HG02840 (cell line): ENCODE measurements around the gene NPAS2.

ENCODE experiments used
- ATAC-seq: cut with Tn5 transposase; IDR thresholded peaks from one replicate; pipeline ENCODE4 v1.9.1; 2021; ENCODE audit warnings: mild to moderate bottlenecking, moderate library complexity, moderate number of reproducible peaks; ENCODE audit not compliant: unreplicated experiment, low FRiP score

Gene NPAS2

GRCh38 chr2:101027852-101028251, 207.9 kb downstream of the NPAS2 start:
- ATAC-seq, result no peak

GRCh38 chr2:101030866-101031554, 211.1 kb downstream of the NPAS2 start:
- ATAC-seq, result no peak

DNA sequence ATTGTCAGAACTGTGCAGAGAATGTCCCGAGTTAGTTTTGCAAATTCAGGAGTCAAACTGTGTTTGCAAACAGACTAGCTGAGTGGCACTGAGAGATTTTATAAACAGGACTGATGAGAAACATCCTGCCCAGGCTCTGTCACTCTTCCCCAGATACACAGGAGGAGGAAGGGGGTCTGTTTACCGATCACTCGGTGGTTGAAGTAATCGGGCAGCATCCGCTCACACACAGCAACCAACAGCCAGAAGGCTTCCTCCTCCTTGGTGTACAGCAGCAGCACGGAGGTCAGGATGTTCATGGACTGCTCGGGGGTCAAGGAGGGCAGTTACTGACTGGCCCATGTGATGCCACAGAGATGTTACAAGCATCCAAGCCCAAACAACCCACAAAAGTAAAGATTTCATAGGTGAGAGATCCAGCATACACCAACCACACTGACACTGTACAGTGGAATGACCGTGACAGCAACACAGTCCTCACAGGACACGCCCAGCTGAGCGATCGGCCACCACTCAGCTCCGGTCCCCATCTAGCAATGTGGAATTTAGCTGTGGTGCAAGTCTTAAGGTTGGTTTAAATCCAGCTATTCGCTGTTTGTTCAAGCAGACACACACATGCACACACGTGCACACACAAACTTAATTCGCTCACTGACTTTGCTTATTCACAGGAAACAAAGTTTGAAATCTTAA, 212.3 kb downstream of the NPAS2 start:
- no peak for ATAC-seq

DNA sequence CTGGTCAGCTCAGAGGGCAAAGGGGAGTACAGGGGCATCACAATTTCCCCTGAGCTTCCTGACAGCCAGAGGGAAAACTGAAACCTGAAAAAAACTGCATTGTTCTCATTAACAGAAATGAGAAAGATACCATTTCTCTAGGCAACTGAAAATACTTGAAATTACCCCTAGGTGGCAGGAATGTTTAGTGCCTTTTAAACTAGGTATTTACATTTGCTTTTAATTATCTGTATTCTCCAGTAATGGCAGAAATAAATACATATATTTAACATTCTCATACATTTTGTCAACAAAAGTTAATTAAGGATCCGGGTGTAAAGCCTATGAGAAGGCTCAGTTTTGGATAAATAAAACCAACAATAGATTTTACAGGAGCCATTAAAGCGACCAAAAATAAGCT, 216.6 kb downstream of the NPAS2 start:
- no peak for ATAC-seq

DNA sequence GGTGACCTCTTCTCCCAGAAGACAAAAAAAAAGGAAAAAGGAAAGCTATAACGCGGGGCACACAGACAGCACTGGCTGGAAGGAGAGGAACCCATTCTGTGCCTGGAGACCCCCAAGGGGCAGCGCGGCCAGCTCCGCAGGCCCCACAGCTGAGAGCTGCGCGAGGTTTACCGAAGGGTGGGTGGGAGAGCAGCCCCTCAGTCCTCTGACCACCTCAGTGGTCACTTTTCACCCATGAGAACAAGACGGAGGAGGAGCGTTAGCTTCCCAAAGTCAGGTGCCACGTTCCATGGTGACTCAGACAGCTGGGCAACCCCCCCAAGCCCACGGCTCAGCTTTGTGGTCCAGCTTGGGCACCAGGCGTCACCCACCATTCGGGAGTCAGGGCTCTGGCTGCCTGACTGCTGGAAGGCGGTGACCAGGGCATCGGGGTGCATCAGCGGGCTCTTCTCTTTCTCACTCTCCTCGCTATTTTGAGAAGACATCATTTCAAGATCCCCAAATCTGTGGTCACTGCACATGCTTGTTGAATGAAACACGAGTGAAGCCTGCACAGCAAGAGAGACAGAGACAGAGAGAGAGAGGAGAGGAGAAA, 217.3 kb downstream of the NPAS2 start:
- ATAC-seq, result no peak

GRCh38 chr2:101038455-101039255, 218.7 kb downstream of the NPAS2 start:
- no peak for ATAC-seq

DNA sequence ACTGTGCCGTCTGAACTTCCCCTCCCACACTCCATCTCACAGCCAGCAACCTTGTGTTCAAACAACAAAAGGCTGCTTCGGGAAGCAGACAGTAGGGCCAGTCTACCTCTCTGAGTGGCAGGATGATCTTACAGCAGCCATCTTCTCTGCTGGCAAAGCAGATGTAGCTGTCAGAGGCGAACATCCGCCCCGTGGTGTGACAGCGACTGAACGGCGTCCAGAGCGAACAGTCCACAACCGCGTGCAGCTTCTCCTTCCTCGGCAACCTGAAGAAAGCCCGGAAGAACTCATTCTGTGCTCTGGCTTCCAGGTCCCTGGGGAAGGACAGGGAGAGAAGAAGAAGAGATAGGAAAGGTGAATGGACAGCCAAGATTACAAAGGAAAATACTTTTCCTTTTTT, 220.1 kb downstream of the NPAS2 start:
- no peak for ATAC-seq

DNA sequence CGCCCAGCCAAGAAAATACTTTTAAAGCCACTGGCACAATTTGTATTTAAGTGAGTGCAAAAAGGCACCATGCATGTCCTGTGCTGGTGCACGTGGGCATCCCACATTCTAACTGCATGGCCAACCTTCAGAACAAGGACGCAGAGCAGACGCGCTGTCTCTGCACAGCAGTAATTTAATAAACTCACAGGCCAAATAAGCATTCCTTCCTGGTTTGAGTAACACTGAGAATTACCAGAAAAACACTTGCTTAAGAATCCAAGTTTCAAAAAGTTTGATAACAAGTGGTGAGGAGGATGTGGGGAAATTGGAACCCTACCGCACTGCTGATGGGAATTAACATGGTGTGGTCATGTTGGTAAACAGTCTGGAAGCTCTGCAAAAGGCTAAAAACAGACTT, 220.8 kb downstream of the NPAS2 start:
- no peak for ATAC-seq

GRCh38 chr2:101041413-101041812, 221.5 kb downstream of the NPAS2 start:
- ATAC-seq, result no peak

GRCh38 chr2:101045330-101045729, 225.4 kb downstream of the NPAS2 start:
- no peak for ATAC-seq
